NT2/D1 (cell line): ENCODE results near the gene DUSP16.

Experiments used
- DNase-seq: peaks from one replicate; pipeline ENCODE4 v3.0.0-alpha.2; 2011; ENCODE audit warnings: low read depth, low spot score
- H3K27me3 ChIP-seq: 2 replicates; pipeline ENCODE4 v1.6.0; 2011; ENCODE audit warnings: mild to moderate bottlenecking; ENCODE audit not compliant: insufficient read length, insufficient read depth
- H3K36me3 ChIP-seq: 2 replicates; pipeline ENCODE4 v1.6.1; 2011; ENCODE audit warnings: mild to moderate bottlenecking, low read length, mixed read lengths; ENCODE audit not compliant: insufficient read depth, insufficient read length
- H3K4me1 ChIP-seq: 2 replicates; pipeline ENCODE4 v1.5.1; 2011; ENCODE audit not compliant: insufficient read depth, insufficient read length
- H3K4me3 ChIP-seq: 2 replicates; pipeline ENCODE4 v1.5.1; 2011; ENCODE audit warnings: low read depth; ENCODE audit not compliant: insufficient read length
- H3K9ac ChIP-seq: 2 replicates; pipeline ENCODE4 v1.6.0; 2011; ENCODE audit warnings: low read depth; ENCODE audit not compliant: insufficient read length
- H3K9me3 ChIP-seq: 2 replicates; pipeline ENCODE4 v1.5.1; 2011; ENCODE audit warnings: mild to moderate bottlenecking, low read length; ENCODE audit not compliant: insufficient read depth
- SUZ12 ChIP-seq: IDR thresholded peaks from 2 replicates; pipeline ENCODE4 v1.6.1; 2011; ENCODE audit not compliant: insufficient read length, insufficient read depth; ENCODE audit errors: extremely low read depth
- YY1 ChIP-seq: IDR thresholded peaks from 2 replicates; pipeline ENCODE4 v1.6.1; 2011; ENCODE audit not compliant: insufficient read length, insufficient read depth
- ZNF274 ChIP-seq: IDR thresholded peaks from 2 replicates; pipeline ENCODE4 v1.6.1; 2011; ENCODE audit warnings: mild to moderate bottlenecking, low read depth, low read length

DUSP16 gene

DNA sequence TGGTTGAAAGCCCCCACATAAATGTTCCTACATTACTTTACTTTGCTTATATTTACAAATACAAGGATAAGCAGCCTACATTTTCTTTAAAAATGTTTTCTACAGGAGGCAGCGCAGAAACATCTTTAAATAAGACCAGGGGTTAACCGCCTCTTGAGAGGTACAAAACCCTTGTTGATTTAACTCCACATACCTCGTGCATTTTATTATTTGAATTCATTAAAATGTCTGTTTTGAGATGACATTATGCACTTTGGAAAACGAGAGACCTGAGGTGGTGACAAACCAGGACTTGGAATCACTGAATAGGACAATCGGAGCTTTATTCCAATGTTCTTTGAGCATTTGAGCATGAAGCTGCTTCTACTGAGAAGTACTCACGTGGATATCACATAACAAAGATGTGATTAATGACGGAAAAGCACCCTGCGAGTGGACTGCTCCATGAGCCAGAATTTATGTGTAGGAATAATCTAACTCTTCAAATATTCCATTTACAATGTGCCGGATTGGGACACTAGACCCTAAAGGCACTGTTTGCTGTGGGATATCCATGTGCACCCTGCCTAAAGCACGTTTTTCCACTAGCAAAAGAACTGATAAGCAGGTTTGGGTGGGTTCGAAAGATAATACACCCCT lies 746 bp upstream of the DUSP16 start:
- no peaks in the 10 kb centered on the region for H3K27me3 ChIP-seq
- TF ChIP-seq ZNF274 (no peak), YY1 (no peak), SUZ12 (no peak)
- H3K4me3 ChIP-seq = peak overlapping the region; percentile 50
- no peaks in the 10 kb centered on the region for H3K36me3 ChIP-seq
- H3K4me1 ChIP-seq = peaks cover 2% of the 10 kb centered on the region
- DNase-seq = no peak
- peaks cover 23% of the 10 kb centered on the region for H3K9me3 ChIP-seq
- peak overlapping the region; percentile 81 for H3K9ac ChIP-seq

DNA sequence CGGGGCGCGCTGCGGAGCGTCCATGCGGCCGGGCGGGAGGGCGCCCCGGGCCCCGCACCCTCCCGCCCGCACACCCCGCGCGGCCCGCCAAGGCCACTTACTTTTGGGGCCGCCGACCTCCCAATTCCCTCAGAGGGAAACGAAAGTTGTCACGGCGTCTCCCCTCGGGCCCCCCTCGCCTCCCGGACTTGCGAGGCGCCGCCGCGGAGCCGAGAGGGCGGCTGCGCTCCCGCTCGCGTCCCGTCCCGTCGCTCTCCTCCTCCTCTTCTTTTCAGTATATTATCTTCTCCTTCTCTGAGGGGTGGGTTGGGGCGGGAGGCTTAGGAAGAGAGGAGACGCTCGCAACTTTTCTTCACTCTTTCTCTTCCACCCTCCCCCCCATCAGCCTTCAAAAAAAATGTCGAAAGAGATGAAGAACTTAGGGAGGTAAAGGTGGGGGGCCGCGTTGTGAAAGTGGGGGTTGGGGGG lies 613 bp downstream of the DUSP16 start:
- Histone ChIP-seq H3K4me3 (peak overlapping the region; percentile 92), H3K27me3 (no peaks in the 10 kb centered on the region), H3K36me3 (no peaks in the 10 kb centered on the region), H3K4me1 (peaks cover 2% of the 10 kb centered on the region), H3K9ac (peak overlapping the region; percentile 99), H3K9me3 (peaks cover 16% of the 10 kb centered on the region)
- DNase-seq = peak; percentile 71
- TF ChIP-seq SUZ12 = no peak
- TF ChIP-seq ZNF274 = no peak
- TF ChIP-seq YY1 = no peak

DNA sequence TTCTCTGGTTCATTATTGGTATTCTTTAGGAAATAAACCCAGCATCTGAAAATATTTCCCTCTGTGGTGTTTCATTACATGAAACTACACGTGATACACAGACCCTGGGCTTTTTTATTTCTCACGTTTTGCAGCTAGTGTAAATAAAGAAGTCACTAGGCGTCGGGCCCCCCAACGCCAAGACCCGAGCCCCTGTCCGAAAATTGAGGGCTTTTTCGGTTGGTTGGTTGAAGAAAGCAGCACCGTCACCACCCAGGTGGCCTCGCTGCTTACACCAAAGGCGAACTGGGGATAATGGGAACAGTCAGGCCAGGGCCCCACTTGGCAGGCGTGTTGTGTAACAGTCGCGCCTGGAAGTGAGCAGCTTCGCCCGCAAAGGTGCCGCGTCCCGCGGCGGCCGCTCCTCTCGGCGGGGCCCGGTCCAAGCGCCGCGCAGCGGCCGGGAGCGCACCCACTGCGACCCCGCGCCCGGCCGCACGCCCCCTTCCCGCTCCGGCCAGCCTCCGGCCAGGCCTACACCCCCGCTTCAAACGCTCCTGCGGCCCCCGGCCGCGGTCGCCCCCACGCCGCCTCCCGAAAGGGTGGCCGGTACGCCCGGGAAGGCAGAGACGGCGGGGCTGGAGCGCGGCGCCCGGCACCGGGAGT lies 1.2 kb downstream of the DUSP16 start:
- peak overlapping the region; percentile 92 for H3K4me3 ChIP-seq
- H3K36me3 ChIP-seq = no peaks in the 10 kb centered on the region
- H3K9me3 ChIP-seq = peaks cover 13% of the 10 kb centered on the region; the same call in 1 of the 2 replicates
- no peaks in the 10 kb centered on the region for H3K27me3 ChIP-seq
- peaks cover 2% of the 10 kb centered on the region for H3K4me1 ChIP-seq
- peak overlapping the region; percentile 99 for H3K9ac ChIP-seq
- DNase-seq = no peak
- TF ChIP-seq YY1 (no peak), ZNF274 (no peak), SUZ12 (no peak)

DNA sequence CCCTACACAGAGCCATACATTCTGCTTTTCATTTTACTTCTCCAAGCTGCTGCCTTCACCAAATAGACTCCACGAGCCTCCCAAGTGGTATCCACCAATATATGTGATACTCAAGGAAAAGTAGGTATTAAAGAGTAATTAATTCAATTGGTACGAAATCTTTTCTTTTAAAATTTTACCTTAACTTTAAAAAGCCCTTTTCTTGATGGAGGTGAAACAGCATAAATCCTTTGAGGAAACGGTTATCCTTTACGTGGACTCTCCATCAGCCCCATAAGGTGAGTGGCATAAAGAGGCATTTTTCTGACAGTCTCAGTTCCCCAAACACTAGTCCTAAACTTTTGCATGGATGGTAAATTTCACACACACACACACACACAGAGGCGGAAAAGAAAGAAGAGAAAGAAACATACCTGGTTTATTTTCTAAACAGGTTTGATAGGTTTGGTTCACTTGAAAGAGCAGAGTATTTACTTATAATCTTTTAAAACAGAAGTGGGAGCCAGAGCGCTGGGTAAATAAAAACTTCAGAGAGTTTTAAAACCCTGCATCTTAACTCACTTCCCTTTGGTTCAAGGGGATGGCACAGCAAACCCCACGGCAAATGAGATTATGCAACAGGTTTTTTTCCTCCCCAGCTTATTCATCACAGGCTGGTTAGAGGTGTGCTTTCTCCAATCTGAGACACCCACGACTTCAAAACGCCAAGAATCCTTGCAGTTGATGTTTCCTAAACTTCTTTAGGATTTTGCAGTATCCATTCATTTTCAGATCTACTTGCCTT lies 1.9 kb downstream of the DUSP16 start:
- H3K4me1 ChIP-seq = peaks cover 2% of the 10 kb centered on the region
- DNase-seq = no peak
- TF ChIP-seq YY1 = no peak
- no peak for TF ChIP-seq ZNF274
- no peak for TF ChIP-seq SUZ12
- no peaks in the 10 kb centered on the region for H3K27me3 ChIP-seq
- H3K4me3 ChIP-seq = peak overlapping the region; percentile 92
- peaks cover 13% of the 10 kb centered on the region; the same call in 1 of the 2 replicates for H3K9me3 ChIP-seq
- peak overlapping the region; percentile 99 for H3K9ac ChIP-seq
- H3K36me3 ChIP-seq = peaks cover 3% of the 10 kb centered on the region

DNA sequence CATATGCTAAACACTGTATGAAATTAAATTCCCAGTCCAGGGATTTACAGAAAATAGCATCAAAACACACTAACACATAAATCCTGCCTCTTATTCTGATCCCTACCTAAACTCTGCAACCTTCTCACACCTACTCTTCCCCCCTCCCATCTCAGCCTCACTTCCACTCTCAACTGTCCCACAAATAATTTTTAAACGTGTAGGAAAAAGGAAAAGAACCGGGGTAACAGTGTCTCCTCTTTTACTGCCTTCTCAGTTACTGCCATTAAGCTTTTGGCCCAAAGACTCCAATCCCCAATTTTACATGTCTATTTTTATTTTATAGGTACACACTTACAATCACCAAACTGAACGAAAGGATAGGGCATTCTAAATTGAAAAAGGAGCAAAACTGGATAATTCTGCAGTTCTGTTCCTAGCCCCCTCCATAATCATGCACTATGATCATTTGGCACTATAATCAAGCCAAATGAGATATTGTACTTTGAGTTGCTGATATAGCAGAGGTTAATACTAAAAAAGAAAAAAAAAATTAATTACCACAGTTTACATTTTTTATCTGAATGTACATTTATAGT lies 2.9 kb downstream of the DUSP16 start:
- peaks cover 2% of the 10 kb centered on the region for H3K4me1 ChIP-seq
- H3K4me3 ChIP-seq = peak overlapping the region; percentile 92
- peak overlapping the region; percentile 99 for H3K9ac ChIP-seq
- TF ChIP-seq YY1 = no peak
- TF ChIP-seq ZNF274 = no peak
- TF ChIP-seq SUZ12 = no peak
- no peaks in the 10 kb centered on the region for H3K27me3 ChIP-seq
- H3K9me3 ChIP-seq = peaks cover 6% of the 10 kb centered on the region; the same call in 1 of the 2 replicates
- H3K36me3 ChIP-seq = peaks cover 11% of the 10 kb centered on the region
- DNase-seq = no peak

DNA sequence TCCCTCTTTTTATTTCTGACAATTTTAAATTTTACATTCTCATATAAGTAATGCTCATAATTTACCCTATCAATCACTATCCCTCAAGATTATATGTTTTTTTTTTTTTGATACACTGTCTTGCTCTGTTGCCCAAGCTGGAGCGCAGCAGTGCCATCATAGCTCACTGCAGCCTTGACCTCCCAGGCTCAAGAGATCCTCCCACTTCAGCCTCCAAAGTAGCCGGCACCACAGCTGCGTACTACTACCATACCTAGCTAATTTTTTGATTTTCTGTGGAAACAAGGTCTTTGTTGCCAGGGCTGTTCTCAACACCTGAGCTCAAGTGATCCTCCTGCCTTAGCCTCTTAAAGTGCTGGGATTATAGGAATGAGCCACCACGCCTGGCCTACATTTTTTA lies 4.4 kb downstream of the DUSP16 start:
- Histone ChIP-seq H3K36me3 (peaks cover 16% of the 10 kb centered on the region), H3K27me3 (no peaks in the 10 kb centered on the region), H3K9ac (no peak overlapping the region), H3K4me1 (no peaks in the 10 kb centered on the region), H3K9me3 (no peaks in the 10 kb centered on the region), H3K4me3 (no peak overlapping the region)
- no peak for DNase-seq
- no peak for TF ChIP-seq ZNF274
- TF ChIP-seq SUZ12 = no peak
- TF ChIP-seq YY1 = no peak
